HK-2 (cell line): ENCODE data around the gene GPR156.

Experiments used
- DNase-seq: peaks from one replicate; pipeline ENCODE4 v3.0.0-alpha.2; 2018; ENCODE audit not compliant: unreplicated experiment

Gene GPR156

GRCh38 chr3:120193554-120193953 lies 91.5 kb downstream of the GPR156 start:
- no peak for DNase-seq

GRCh38 chr3:120192579-120192978 lies 92.4 kb downstream of the GPR156 start:
- no peak for DNase-seq

- no peak for DNase-seq
Measured at GRCh38 chr3:120192159-120192558, 92.9 kb downstream of the GPR156 start.

GRCh38 chr3:120182613-120183511 lies 102.2 kb downstream of the GPR156 start:
- no peak for DNase-seq

GRCh38 chr3:120181632-120182031 lies 103.4 kb downstream of the GPR156 start:
- no peak for DNase-seq

- no peak for DNase-seq
Measured at GRCh38 chr3:120180731-120181412, 104.2 kb downstream of the GPR156 start.

GRCh38 chr3:120177707-120178306 lies 107.2 kb downstream of the GPR156 start:
- peak; percentile 29 for DNase-seq

GRCh38 chr3:120177151-120177550 lies 107.9 kb downstream of the GPR156 start:
- DNase-seq = peak; percentile 76

GRCh38 chr3:120174811-120175539 lies 110.0 kb downstream of the GPR156 start:
- DNase-seq = no peak

- DNase-seq = no peak
Measured at GRCh38 chr3:120173056-120173675, 111.9 kb downstream of the GPR156 start.

- no peak for DNase-seq
Measured at GRCh38 chr3:120172070-120172469, 113.0 kb downstream of the GPR156 start.

- DNase-seq = no peak
Measured at GRCh38 chr3:120171134-120171873, 113.7 kb downstream of the GPR156 start.

GRCh38 chr3:120170223-120170622 lies 114.8 kb downstream of the GPR156 start:
- peak; percentile 83 for DNase-seq

GRCh38 chr3:120169407-120169806 lies 115.6 kb downstream of the GPR156 start:
- DNase-seq = no peak

GRCh38 chr3:120168611-120169010 lies 116.4 kb downstream of the GPR156 start:
- no peak for DNase-seq

GRCh38 chr3:120168038-120168437 lies 117.0 kb downstream of the GPR156 start:
- no peak for DNase-seq

- DNase-seq = no peak
Measured at GRCh38 chr3:120167488-120167887, 117.5 kb downstream of the GPR156 start.

GRCh38 chr3:120163816-120164215 lies 121.2 kb downstream of the GPR156 start:
- no peak for DNase-seq

- DNase-seq = no peak
Measured at GRCh38 chr3:120163026-120163425, 122.0 kb downstream of the GPR156 start.

GRCh38 chr3:120162400-120162799 lies 122.6 kb downstream of the GPR156 start:
- no peak for DNase-seq

- no peak for DNase-seq
Measured at GRCh38 chr3:120161902-120162301, 123.1 kb downstream of the GPR156 start.
